Endothelial cell of umbilical vein (primary cell): ENCODE measurements around the gene CCDC186. TPM values are rescaled to one million over a fixed set of nuclear protein-coding genes. Genes with fewer than 3 reads are reported as not detected.

Source experiments
- BruUV-seq: library from RNA; stranded (reverse); fragments of 400-500 nt; replicated peaks from 2 replicates; lab custom pipeline; 2021; lab: Mats Ljungman, UMichigan
- CTCF ChIA-PET: fragments of 300-600, 350-600 bp; sonication (Branson Sonifier 250); formaldehyde crosslinking; loops from one replicate; lab custom pipeline; 2021; ENCODE audit warnings: antibody characterized with exemption, inconsistent platforms; lab: Charles Lee
- POLR2A ChIA-PET: fragments of 300-600, 350-600 bp; sonication (Branson Sonifier 250); formaldehyde crosslinking; loops from one replicate; lab custom pipeline; 2021; ENCODE audit warnings: antibody characterized with exemption, inconsistent platforms; lab: Charles Lee
- DNase-seq: peaks from one replicate; pipeline ENCODE4 v3.0.0-alpha.2; 2011; ENCODE audit warnings: low read depth, low spot score
- FAIRE-seq: peaks from 2 replicates; lab custom pipeline; 2011; peaks lifted over from hg19 to GRCh38; lab: Jason Lieb, UNC
- H2AFZ ChIP-seq: 2 replicates; pipeline ENCODE4 v1.6.0; 2012; ENCODE audit warnings: low read depth, low read length, control low read depth, inconsistent platforms
- H3K27ac ChIP-seq: 2 replicates; pipeline ENCODE4 v1.5.1; 2011; ENCODE audit warnings: low read depth, mild to moderate bottlenecking, control low read depth, low read length, moderate library complexity; ENCODE audit not compliant: insufficient read depth
- H3K27me3 ChIP-seq, 2 experiments: 2 replicates each; pipeline versions ENCODE4 v1.6.0 to v1.6.1; 2011; ENCODE audit warnings: low read length in 2 of 2, mixed read lengths in 1 of 2; ENCODE audit not compliant: control insufficient read depth in 2 of 2, insufficient read depth in 2 of 2
- H3K36me3 ChIP-seq, 2 experiments: 2 replicates in 1 of 2; 3 replicates in 1 of 2; pipeline ENCODE4 v1.5.1; 2011; ENCODE audit warnings: low read length in 2 of 2, mild to moderate bottlenecking in 1 of 2, moderate library complexity in 1 of 2; ENCODE audit not compliant: control insufficient read depth in 2 of 2, insufficient read depth in 2 of 2; ENCODE audit errors: extremely low read depth in 1 of 2
- H3K4me1 ChIP-seq: 3 replicates; pipeline ENCODE4 v1.5.1; 2011; ENCODE audit warnings: mild to moderate bottlenecking, low read length; ENCODE audit not compliant: control insufficient read depth, insufficient read depth; ENCODE audit errors: extremely low read depth
- H3K4me2 ChIP-seq: 2 replicates; pipeline ENCODE4 v1.6.1; 2011; ENCODE audit warnings: low read length, control low read depth, mixed read lengths; ENCODE audit not compliant: insufficient read depth
- H3K4me3 ChIP-seq, 3 experiments: fragments of 200-600 bp in 1 of 3; sonication (generic), shearing (Covaris generic) in 1 of 3; replicated peaks in 1 of 3; 2 replicates each; pipeline ENCODE4 v1.5.1; 2011 to 2016; ENCODE audit warnings: control low read depth in 3 of 3, low read length in 3 of 3, mild to moderate bottlenecking in 2 of 3, inconsistent platforms in 1 of 3, low read depth in 1 of 3, moderate library complexity in 1 of 3; ENCODE audit not compliant: insufficient read depth in 1 of 3
- H3K79me2 ChIP-seq: 2 replicates; pipeline ENCODE4 v1.6.0; 2012; ENCODE audit warnings: low read length, inconsistent platforms; ENCODE audit not compliant: control insufficient read depth, insufficient read depth
- H3K9ac ChIP-seq: replicated peaks from 2 replicates; pipeline ENCODE3; 2011; ENCODE audit warnings: low read length, control low read depth; ENCODE audit not compliant: insufficient read depth; ENCODE audit errors: extremely low read depth
- H3K9me1 ChIP-seq: replicated peaks from 3 replicates; pipeline ENCODE4 v1.6.0; 2011; ENCODE audit warnings: mild to moderate bottlenecking, low read length; ENCODE audit not compliant: control insufficient read depth, insufficient read depth; ENCODE audit errors: extremely low read depth
- H3K9me3 ChIP-seq: replicated peaks from 2 replicates; pipeline ENCODE4 v1.5.1; 2012; ENCODE audit warnings: low read length, inconsistent platforms; ENCODE audit not compliant: control insufficient read depth, insufficient read depth
- H4K20me1 ChIP-seq: replicated peaks from 2 replicates; pipeline ENCODE3; 2011; ENCODE audit warnings: mild to moderate bottlenecking, low read length; ENCODE audit not compliant: control insufficient read depth, insufficient read depth; ENCODE audit errors: extremely low read depth
- EZH2 ChIP-seq: IDR thresholded peaks from 2 replicates; pipeline ENCODE4 v1.6.1; 2012; ENCODE audit warnings: borderline replicate concordance, low read depth, mild to moderate bottlenecking, moderate library complexity, low read length, inconsistent platforms; ENCODE audit not compliant: severe bottlenecking
- FOS ChIP-seq: IDR thresholded peaks from 2 replicates; pipeline ENCODE4 v1.6.1; 2011; ENCODE audit warnings: mild to moderate bottlenecking, low read length, moderate library complexity, borderline replicate concordance; ENCODE audit not compliant: insufficient read depth
- GATA2 ChIP-seq: IDR thresholded peaks from 2 replicates; pipeline ENCODE4 v1.7.0; 2011; ENCODE audit warnings: low read depth, mild to moderate bottlenecking, moderate library complexity, mixed read lengths, low read length; ENCODE audit not compliant: insufficient read length, insufficient read depth
- JUN ChIP-seq: IDR thresholded peaks from 2 replicates; pipeline ENCODE4 v1.6.1; 2011; ENCODE audit warnings: borderline replicate concordance, low read depth; ENCODE audit not compliant: insufficient read length, insufficient read depth
- MYC ChIP-seq: IDR thresholded peaks from one replicate; pipeline ENCODE4 v1.6.1; 2011; ENCODE audit warnings: mild to moderate bottlenecking, low read depth, low read length
- POLR2A ChIP-seq: IDR thresholded peaks from 2 replicates; pipeline ENCODE4 v1.6.1; 2012; ENCODE audit warnings: low read depth, mild to moderate bottlenecking, control low read depth, low read length
- POLR2AphosphoS5 ChIP-seq: IDR thresholded peaks from 2 replicates; pipeline ENCODE4 v1.6.1; 2012; ENCODE audit warnings: low read depth, mild to moderate bottlenecking, control low read depth, low read length, moderate library complexity; ENCODE audit not compliant: insufficient read depth
- dilution Hi-C: fragments of 300-500 bp; cut with MboI; formaldehyde crosslinking; loops from one replicate; pipeline ENCODE4 v1.15.0; 2019; ENCODE audit warnings: low sequenced_read_pairs; ENCODE audit not compliant: extremely low pct_ligation_motif_present
- intact Hi-C: fragments of 100-400 bp; cut with micrococcal nuclease; formaldehyde crosslinking; loops from one replicate; pipeline ENCODE4 v1.10.0; 2022
- polyA plus RNA-seq, 4 experiments: library from polyadenylated mRNA; depleted of rRNA in 3 of 4; stranded (reverse) in 3 of 4; unstranded in 1 of 4; fragments of >200 nt; gene quantifications; 2 replicates each; pipeline versions ENCODE4 v1.2.1 to v1.2.3, GENCODE V29; 2011 to 2012; ENCODE audit warnings: missing spikeins in 1 of 4
- total RNA-seq: library from RNA; stranded (reverse); gene quantifications from 2 replicates; pipeline ENCODE4 v1.2.3, GENCODE V29; 2021
- TF ChIP-seq, protein P1 (sequence below): IDR thresholded peaks from 2 replicates; pipeline ENCODE4 v1.6.1; 2011; ENCODE audit not compliant: insufficient read depth, insufficient read length
- TF ChIP-seq, protein P2 (sequence below), 2 donors: IDR thresholded peaks; 1 replicate in 1 of 2; 2 replicates in 1 of 2; pipeline ENCODE4 v1.5.1; 2011; ENCODE audit warnings: low read length in 2 of 2, mild to moderate bottlenecking in 2 of 2, moderate library complexity in 2 of 2, control low read depth in 1 of 2, inconsistent platforms in 1 of 2, low read depth in 1 of 2; ENCODE audit not compliant: insufficient read depth in 1 of 2; ENCODE audit errors: extremely low read depth in 1 of 2

CCDC186 gene
- total and polyA plus RNA-seq, 2 donors (not counting 3 experiments of a cell fraction or from before 2014, with no cell fraction given), result 1.8 to 13.4 TPM

DNA sequence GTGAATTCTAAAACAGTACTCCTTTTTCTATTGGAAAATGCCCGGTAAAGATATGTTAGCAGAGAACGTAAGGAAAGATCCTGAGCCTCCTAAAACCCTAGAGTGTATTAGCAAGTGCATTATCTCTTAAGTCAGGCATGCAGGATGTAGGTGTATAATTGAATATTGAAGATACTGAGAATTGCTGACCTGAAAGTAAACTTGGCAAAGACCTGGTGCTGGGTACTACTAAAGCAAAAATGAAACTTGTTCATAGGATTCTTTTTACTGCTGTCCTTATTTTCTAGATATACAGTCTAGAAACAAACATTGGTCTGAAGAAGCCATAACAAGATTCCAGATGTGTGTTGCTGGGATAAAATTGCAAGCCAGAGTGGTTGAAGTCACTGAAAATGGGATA lies 46.3 kb upstream of the CCDC186 start:
- Histone ChIP-seq H3K27ac (no peak overlapping the region), H3K4me3 (no peak overlapping the region), H3K4me2 (no peak overlapping the region), H3K9me3 (no peaks in the 10 kb centered on the region), H3K27me3 (peaks cover 5 to 8% of the 10 kb centered on the region in 2 experiments), H3K4me1 (no peaks in the 10 kb centered on the region), H4K20me1 (no peaks in the 10 kb centered on the region), H3K9me1 (no peaks in the 10 kb centered on the region), H2AFZ (no peak overlapping the region), H3K79me2 (no peaks in the 10 kb centered on the region), H3K9ac (no peak overlapping the region), H3K36me3 (no peaks in the 10 kb centered on the region)
- FAIRE-seq, result no peak
- DNase-seq, result no peak
- no peak for TF ChIP-seq POLR2AphosphoS5
- no peak for TF ChIP-seq GATA2
- no peak for TF ChIP-seq POLR2A
- TF ChIP-seq, protein P1, sequence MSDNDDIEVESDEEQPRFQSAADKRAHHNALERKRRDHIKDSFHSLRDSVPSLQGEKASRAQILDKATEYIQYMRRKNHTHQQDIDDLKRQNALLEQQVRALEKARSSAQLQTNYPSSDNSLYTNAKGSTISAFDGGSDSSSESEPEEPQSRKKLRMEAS, result no peak
- TF ChIP-seq MYC, result no peak
- TF ChIP-seq JUN, result no peak
- TF ChIP-seq FOS, result no peak
- TF ChIP-seq EZH2, result no peak
- TF ChIP-seq, protein P2, sequence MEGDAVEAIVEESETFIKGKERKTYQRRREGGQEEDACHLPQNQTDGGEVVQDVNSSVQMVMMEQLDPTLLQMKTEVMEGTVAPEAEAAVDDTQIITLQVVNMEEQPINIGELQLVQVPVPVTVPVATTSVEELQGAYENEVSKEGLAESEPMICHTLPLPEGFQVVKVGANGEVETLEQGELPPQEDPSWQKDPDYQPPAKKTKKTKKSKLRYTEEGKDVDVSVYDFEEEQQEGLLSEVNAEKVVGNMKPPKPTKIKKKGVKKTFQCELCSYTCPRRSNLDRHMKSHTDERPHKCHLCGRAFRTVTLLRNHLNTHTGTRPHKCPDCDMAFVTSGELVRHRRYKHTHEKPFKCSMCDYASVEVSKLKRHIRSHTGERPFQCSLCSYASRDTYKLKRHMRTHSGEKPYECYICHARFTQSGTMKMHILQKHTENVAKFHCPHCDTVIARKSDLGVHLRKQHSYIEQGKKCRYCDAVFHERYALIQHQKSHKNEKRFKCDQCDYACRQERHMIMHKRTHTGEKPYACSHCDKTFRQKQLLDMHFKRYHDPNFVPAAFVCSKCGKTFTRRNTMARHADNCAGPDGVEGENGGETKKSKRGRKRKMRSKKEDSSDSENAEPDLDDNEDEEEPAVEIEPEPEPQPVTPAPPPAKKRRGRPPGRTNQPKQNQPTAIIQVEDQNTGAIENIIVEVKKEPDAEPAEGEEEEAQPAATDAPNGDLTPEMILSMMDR (IDR thresholded peaks at IDR 0.05; ENCODE audit: extremely low read depth in 1 of 2, insufficient read depth in 1 of 2, low read depth in 1 of 2, low read length in 2 of 2), result no peak
- BruUV-seq, result no TSS peak
- ChIA-PET POLR2A (no interaction called here), CTCF (no interaction called here)
- dilution Hi-C loops (no loop called here), intact Hi-C loops (no loop called here)
